Stomach (tissue), 4 donors: ENCODE measurements around the gene PDE4B.

Experiments
- CTCF ChIP-seq, 7 experiments: fragments of 450-650 bp in 4 of 7; fragments of 200-600 bp in 3 of 7; sonication (generic) in 3 of 7; IDR thresholded peaks; one replicate each; pipeline ENCODE4 v1.5.1; 2016 to 2019; ENCODE audit warnings: antibody characterized with exemption in 7 of 7, control low read depth in 2 of 7, mild to moderate bottlenecking in 1 of 7
- POLR2A ChIP-seq, 4 donors: fragments of 450-650 bp; IDR thresholded peaks; one replicate each; pipeline ENCODE4 v1.6.1; 2016; ENCODE audit warnings: antibody characterized with exemption in 4 of 4, control low read depth in 2 of 4, mild to moderate bottlenecking in 1 of 4, moderate library complexity in 1 of 4
- POLR2AphosphoS5 ChIP-seq, 3 donors: sonication (generic); formaldehyde crosslinking; IDR thresholded peaks; one replicate each; pipeline ENCODE4 v1.6.1; 2016; ENCODE audit warnings: antibody characterized with exemption in 3 of 3

- TF ChIP-seq CTCF (IDR thresholded peaks at IDR 0.05): no peak
- TF ChIP-seq POLR2A (IDR thresholded peaks at IDR 0.05): no peak
- TF ChIP-seq POLR2AphosphoS5 (IDR thresholded peaks at IDR 0.05): no peak
Measured at GRCh38 chr1:65890201-65890843, 97.6 kb downstream of the PDE4B start.
